ENCODE results near the gene ISLR2.

DNA sequence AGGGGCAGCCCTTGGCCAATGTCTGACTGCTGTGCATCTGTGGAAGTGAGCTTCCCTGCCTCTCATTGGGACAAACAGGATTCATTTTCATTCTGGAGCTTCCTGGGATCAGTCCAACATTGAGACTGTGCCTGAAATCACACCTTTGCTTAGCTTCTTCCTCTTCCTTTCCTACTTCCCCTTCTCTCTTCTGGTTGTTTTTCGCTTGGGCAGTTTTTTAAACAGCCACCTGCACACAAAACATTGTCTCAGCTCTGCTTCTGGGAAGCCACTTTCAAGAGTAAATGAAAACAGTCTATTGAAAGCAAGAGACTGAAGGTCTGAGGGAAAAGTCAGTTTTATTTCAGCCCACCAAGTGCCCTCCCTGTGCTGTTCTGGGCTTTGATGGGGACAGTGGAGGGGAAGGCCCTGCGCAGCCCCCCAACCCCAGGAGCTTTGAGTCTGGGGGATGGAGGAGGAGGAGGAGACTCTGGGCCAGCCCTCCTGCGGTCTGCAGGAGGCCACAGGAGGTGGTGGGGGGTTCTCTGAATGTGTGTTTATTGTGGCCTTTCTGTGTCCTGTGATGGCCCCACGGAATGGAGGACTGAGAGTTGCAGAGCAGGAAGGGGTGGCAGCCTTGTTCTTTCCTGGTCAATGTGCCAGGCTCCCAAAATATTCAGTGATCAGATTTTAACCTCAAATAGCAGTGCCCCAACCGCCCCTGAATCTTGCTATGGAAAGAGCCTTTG lies 7.8 kb upstream of the ISLR2 start:
- TF ChIP-seq, protein P1, sequence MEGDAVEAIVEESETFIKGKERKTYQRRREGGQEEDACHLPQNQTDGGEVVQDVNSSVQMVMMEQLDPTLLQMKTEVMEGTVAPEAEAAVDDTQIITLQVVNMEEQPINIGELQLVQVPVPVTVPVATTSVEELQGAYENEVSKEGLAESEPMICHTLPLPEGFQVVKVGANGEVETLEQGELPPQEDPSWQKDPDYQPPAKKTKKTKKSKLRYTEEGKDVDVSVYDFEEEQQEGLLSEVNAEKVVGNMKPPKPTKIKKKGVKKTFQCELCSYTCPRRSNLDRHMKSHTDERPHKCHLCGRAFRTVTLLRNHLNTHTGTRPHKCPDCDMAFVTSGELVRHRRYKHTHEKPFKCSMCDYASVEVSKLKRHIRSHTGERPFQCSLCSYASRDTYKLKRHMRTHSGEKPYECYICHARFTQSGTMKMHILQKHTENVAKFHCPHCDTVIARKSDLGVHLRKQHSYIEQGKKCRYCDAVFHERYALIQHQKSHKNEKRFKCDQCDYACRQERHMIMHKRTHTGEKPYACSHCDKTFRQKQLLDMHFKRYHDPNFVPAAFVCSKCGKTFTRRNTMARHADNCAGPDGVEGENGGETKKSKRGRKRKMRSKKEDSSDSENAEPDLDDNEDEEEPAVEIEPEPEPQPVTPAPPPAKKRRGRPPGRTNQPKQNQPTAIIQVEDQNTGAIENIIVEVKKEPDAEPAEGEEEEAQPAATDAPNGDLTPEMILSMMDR (IDR thresholded peaks at IDR 0.05; ENCODE audit: low read length) = no peak
- TF ChIP-seq EZH2 (IDR thresholded peaks at IDR 0.05; ENCODE audit: borderline replicate concordance, low read length) = no peak

All from OCI-LY1 (cell line).